CD1c-positive myeloid dendritic cell (primary cell): ENCODE measurements around the gene TTR.

Source experiments
- DNase-seq: peaks from one replicate; pipeline ENCODE4 v3.0.0-alpha.2; 2016; ENCODE audit errors: extremely low spot score

The TTR gene

GRCh38 chr18:31591628-31592027 lies at the start of gene TTR:
TTR (plus strand) TSS chr18:31591877; CDS start chr18:31591903, 26 bp downstream.
- DNase-seq, result no peak

- DNase-seq, result no peak
Measured at GRCh38 chr18:31546476-31546875, 45.2 kb upstream of the TTR start.

GRCh38 chr18:31548853-31549252 lies 42.8 kb upstream of the TTR start:
- DNase-seq, result no peak

DNA sequence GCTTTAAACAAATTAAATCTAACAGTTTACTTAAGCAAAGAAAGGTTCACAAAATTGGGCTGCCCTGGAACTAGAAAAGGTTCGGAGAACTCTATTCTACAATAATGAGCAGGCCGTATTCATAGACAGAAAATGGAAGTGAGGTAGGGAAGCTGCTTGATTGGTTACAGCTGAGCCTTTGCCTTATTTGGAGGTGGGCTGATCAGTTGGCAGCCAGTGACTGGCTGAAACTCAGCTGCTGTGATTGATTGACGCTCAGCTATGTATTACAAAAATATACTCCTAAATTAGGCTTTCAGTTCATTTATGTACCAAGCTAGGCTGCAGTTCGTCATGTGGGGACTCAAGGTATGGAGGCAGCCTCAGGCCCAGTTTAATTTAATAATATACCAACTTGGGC lies 42.3 kb upstream of the TTR start:
- no peak for DNase-seq

GRCh38 chr18:31551883-31552282 lies 39.8 kb upstream of the TTR start:
- no peak for DNase-seq

DNA sequence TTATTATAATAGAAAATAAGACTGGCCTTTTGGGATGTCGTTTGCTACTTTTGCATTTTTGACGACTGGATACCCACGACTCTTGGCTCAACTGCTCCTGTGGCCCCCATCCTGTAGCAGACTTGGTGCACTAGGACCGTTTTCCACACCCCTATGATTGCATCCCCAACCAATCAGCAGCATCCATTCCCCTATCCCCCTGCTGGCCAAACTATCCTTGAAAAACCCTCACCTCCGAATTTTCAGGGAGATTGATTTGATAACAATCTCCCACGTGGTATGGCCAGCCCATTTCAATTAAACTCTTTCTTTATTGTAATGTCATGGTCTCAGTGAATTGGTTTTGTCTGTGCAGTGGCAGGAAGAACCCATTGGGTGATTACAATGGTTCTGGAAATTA lies 37.9 kb upstream of the TTR start:
- DNase-seq, result peak; percentile 12

- DNase-seq, result no peak
Measured at GRCh38 chr18:31554776-31555175, 36.9 kb upstream of the TTR start.

GRCh38 chr18:31555971-31556747 lies 35.5 kb upstream of the TTR start:
- DNase-seq, result peak; percentile 71

DNA sequence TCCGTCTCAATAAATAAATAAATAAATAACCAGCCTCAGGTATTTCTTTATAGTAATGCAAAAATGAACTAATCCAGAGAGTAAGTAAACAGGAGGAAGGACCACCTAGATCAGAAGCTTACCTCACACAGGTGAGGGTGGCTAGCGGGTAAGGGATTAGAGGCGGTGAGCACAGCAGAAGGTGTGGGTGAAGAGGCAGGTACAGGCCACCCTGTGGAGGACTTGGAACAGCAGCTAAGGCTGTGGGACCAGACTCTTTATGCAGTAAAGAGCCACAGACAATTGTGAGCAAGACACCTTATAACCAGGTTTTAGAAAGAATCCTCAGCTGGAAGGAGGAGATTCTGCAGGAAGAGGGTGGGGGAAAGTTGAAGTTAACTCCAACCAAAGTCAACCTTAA lies 34.2 kb upstream of the TTR start:
- DNase-seq, result no peak

GRCh38 chr18:31558567-31558966 lies 33.1 kb upstream of the TTR start:
- DNase-seq, result no peak

- DNase-seq, result no peak
Measured at GRCh38 chr18:31562726-31563125, 29.0 kb upstream of the TTR start.

- no peak for DNase-seq
Measured at GRCh38 chr18:31563778-31564177, 27.9 kb upstream of the TTR start.

DNA sequence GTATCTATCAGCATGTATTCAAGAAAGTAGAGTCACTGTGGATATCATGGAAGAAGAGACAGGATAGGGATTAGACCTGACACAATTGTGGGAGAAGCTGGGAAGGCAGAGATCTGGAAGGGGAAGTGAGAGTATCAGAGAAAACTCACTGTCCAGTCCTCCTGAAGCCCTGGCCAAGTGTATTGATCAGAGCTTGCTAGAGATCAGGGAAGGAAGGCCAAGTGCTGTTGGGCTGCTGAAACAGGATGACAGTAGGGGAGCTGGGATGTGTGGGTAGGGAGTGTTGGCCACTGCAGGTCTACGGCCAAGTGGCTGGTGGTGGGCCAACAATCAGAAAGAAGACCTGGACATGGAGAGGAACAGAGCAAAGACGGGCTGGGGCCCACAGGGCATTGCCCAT lies 26.3 kb upstream of the TTR start:
- DNase-seq, result no peak

- DNase-seq, result no peak
Measured at GRCh38 chr18:31565782-31566512, 25.7 kb upstream of the TTR start.

GRCh38 chr18:31566576-31567306 lies 24.9 kb upstream of the TTR start:
- no peak for DNase-seq

DNA sequence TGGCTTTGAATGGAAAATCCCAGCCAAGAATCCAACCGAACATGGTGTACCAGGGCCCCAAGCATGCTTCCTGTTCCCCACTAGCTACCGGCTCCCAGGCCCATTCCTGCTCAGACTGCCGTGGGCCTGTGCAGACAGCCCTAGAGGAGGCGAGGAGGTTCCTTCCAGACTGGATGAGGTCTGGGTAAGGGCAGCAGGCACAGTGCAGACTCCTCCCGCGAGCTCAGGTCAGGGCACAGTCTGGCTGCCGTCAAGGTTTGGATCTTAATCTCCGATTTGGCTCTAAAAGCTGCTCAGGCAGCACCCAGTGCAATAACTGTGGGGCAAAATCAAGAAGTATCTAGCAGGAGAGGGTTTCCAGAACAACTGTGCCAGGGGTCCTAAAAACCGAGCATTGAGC lies 19.3 kb upstream of the TTR start:
- DNase-seq, result no peak

GRCh38 chr18:31573051-31573450 lies 18.6 kb upstream of the TTR start:
- DNase-seq, result no peak

DNA sequence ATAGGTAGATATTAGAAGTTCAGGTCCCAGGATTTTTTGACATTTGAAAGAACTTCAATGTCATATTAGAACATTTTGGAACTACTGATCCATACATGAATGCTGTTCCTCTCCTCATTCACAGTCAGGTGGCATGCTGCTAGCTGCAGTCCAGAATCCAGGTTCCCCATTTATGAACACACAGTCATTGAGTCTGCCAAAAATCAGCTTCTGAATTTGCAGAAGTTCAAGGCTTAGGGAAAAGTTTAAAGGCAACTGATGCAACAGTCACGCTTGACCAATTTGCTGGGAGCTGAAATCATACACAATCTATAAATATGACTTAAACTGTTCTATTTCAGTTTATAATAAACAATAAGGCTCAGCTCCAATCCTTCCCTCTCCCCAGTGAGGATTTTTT lies 17.3 kb upstream of the TTR start:
- peak; percentile 57 for DNase-seq

GRCh38 chr18:31575515-31576257 lies 16.0 kb upstream of the TTR start:
- no peak for DNase-seq

- no peak for DNase-seq
Measured at GRCh38 chr18:31576670-31577069, 15.0 kb upstream of the TTR start.

GRCh38 chr18:31577195-31577594 lies 14.5 kb upstream of the TTR start:
- DNase-seq, result no peak

GRCh38 chr18:31578126-31578525 lies 13.6 kb upstream of the TTR start:
- no peak for DNase-seq
